GM20000 (cell line): Measurements from ENCODE around the gene TPRA1.

ENCODE experiments used
- DNase-seq: peaks from one replicate; pipeline ENCODE4 v3.0.0; 2012; ENCODE audit warnings: low spot score
- TF ChIP-seq, protein P1 (sequence below): IDR thresholded peaks from 2 replicates; pipeline ENCODE4 v1.5.1; 2012; ENCODE audit warnings: mild to moderate bottlenecking, control low read depth; ENCODE audit errors: extremely low read depth, missing control alignments

The TPRA1 gene

DNA sequence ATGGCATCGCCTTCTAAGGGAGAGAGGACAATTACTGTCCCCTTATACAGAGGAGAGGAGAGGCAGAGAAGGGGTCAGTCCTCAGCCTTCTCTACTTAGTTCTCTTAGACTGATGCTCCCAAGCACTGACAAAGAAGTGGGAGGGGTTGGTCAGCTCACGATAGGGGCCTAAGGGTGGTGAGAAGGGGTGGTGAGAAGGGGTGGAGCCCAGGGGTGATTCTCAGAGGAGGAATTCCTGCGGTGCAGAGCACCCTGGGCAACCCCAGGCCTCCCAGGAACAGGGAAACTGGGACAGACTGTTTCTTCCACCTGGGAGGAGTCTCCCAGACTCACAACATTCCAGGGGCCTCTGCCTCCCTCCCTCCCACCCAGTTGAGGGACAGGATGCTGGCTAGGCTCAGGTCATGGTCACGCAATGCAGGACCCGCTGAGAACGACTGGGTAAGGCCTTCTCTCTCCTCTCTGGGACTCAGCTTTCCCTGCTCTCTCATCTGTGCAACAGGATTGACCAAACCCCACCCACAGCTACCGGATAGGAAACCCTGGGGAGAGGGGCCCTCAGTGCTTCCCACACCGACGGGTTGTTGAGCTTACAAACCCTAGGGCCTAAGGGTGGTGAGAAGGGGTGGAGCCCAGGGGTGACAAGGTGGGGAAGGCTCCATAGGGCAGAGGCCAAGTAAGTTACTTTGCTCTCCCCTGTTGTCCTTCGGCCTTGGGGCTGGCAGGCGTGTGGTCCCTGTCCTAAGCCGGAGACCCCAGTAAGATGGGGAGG lies 1.5 kb downstream of the TPRA1 start:
- TF ChIP-seq, protein P1, sequence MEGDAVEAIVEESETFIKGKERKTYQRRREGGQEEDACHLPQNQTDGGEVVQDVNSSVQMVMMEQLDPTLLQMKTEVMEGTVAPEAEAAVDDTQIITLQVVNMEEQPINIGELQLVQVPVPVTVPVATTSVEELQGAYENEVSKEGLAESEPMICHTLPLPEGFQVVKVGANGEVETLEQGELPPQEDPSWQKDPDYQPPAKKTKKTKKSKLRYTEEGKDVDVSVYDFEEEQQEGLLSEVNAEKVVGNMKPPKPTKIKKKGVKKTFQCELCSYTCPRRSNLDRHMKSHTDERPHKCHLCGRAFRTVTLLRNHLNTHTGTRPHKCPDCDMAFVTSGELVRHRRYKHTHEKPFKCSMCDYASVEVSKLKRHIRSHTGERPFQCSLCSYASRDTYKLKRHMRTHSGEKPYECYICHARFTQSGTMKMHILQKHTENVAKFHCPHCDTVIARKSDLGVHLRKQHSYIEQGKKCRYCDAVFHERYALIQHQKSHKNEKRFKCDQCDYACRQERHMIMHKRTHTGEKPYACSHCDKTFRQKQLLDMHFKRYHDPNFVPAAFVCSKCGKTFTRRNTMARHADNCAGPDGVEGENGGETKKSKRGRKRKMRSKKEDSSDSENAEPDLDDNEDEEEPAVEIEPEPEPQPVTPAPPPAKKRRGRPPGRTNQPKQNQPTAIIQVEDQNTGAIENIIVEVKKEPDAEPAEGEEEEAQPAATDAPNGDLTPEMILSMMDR: no peak
- peak; percentile 40 for DNase-seq

DNA sequence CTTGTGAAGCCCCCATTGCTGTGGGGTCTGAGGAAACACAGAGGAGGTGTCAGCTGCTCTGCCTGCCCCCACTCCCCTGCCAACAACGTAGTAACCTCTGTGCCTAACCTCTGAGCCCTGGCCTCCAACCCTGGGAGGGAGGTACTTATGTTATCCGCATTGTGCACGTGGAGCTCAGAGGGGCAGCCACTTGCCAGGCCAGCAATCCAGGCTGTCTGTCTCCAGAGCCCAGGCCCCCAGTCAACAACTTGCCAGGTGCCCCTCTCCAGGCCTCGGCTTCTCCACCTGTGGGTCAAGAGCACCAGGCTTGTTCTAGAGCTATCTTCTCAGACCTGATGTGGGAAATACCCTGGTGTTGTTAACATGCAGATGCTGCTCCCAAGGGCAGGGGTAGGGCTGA lies 2.7 kb downstream of the TPRA1 start:
- no peak for DNase-seq

GRCh38 chr3:127585813-127586413 lies 4.6 kb downstream of the TPRA1 start:
- TF ChIP-seq, protein P1: no peak
- DNase-seq: no peak

More for the DNA sequence above, 2.7 kb downstream of the TPRA1 start:
- TF ChIP-seq, protein P1: no peak

DNA sequence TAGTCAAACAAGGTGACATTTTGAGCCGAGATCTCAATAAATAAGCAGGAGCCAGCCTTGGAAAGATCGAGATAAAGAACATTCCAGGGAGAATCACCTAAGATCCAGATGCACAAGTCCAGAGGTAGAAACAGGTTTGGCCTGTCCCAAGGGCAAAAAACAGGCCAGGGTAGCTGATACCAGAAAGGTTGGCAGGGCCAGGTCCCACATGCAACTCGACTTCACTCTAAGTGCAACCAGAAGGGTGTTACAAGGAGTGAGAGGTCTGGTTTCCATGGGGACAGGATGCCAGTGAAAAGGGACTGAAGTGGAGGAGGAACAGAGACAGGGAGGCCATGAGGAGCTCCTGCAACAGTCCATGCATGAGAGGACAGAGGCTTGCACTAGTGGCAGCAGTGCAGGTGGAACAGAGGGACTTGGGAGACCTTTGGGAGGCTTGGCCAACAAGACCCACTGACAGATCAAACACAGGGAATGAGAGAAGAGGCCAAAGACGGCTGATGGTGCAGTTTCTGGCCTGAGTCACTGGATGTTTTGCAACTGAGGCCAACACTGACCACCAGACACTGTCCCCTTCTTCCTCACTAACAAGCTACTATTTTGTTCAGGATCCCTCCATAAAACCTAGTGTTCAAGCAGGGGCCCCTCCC lies 5.2 kb downstream of the TPRA1 start:
- TF ChIP-seq, protein P1: no peak
- no peak for DNase-seq

GRCh38 chr3:127584734-127585133 lies 5.8 kb downstream of the TPRA1 start:
- TF ChIP-seq, protein P1: no peak
- DNase-seq: no peak

DNA sequence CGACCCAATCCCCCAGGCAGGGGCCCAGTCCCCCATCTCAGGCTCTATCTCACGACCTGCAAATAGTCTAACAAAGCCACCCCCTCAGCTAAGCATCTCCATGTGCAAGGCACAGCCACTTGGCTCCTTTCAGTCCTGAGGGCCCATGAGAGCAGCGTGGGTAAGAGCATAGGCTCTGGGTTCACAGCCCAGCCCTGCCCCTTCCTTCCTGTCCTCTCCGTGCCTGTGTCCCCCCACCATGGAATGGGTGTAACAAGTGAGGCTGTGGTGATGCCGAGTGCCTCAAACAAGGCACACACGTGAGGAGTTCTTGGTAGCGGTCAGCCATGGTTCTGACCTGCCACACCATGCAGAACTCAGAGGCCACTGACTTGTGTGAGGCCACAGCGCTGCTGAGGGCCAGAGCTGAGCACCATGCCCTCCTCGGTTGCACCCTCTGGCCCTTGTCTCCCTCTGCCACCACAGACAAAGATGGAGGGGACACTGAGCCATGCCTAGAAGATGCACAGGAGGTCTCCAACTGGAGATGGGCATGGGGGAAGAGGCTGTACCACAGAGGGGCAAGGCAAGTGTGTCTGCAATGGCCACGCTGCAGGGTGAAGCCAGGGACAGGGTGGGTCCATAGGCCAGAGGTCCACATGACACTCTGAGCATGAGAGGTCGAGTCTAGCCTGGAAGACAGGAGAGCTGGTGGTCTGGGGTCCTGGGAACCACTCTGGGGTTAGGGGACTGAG lies 10.0 kb downstream of the TPRA1 start:
- TF ChIP-seq, protein P1: no peak
- no peak for DNase-seq
